GM23338 (cell line): Measurements from ENCODE around the gene RAB43. TPM values are rescaled to one million over a fixed set of nuclear protein-coding genes. Genes with fewer than 3 reads are reported as not detected.

Experiments used
- ATAC-seq: fragments of 200-7000 bp; cut with Tn5 transposase; 3 replicates; pipeline ENCODE4 v1.9.1; 2020
- DNase-seq: peaks from one replicate; pipeline ENCODE4 v3.0.0-alpha.2; 2015; ENCODE audit warnings: low spot score
- H2AFZ ChIP-seq: fragments of 200-600 bp; sonication (generic); 2 replicates; pipeline ENCODE4 v1.8.0; 2016; ENCODE audit warnings: antibody characterized with exemption, mild to moderate bottlenecking, moderate library complexity
- H3F3A ChIP-seq: fragments of 200-600 bp; sonication (generic); replicated peaks from 2 replicates; pipeline ENCODE4 v1.8.0; 2017; ENCODE audit warnings: antibody characterized with exemption, mixed run types, low read depth
- H3K27ac ChIP-seq: fragments of 200-600 bp; sonication (generic); 2 replicates; pipeline ENCODE4 v1.6.1; 2016; ENCODE audit warnings: low read depth
- H3K27me3 ChIP-seq: fragments of 200-600 bp; sonication (generic); 2 replicates; pipeline ENCODE4 v1.8.0; 2016; ENCODE audit warnings: mild to moderate bottlenecking, mixed run types, moderate library complexity; ENCODE audit not compliant: insufficient read depth
- H3K36me3 ChIP-seq: fragments of 200-600 bp; sonication (generic); 2 replicates; pipeline ENCODE4 v1.8.0; 2016; ENCODE audit warnings: mild to moderate bottlenecking; ENCODE audit not compliant: insufficient read depth
- H3K4me1 ChIP-seq: fragments of 200-600 bp; sonication (generic); 2 replicates; pipeline ENCODE4 v1.8.0; 2016; ENCODE audit warnings: mild to moderate bottlenecking, moderate library complexity; ENCODE audit not compliant: insufficient read depth
- H3K4me2 ChIP-seq: fragments of 200-600 bp; sonication (generic); 2 replicates; pipeline ENCODE4 v1.7.1; 2017; ENCODE audit warnings: mixed run types
- H3K4me3 ChIP-seq: fragments of 200-600 bp; sonication (generic); 2 replicates; pipeline ENCODE4 v1.6.1; 2016; ENCODE audit warnings: mixed run types
- H3K79me2 ChIP-seq: fragments of 200-600 bp; sonication (generic); replicated peaks from 2 replicates; pipeline ENCODE4 v1.8.0; 2017; ENCODE audit warnings: mild to moderate bottlenecking; ENCODE audit not compliant: insufficient read depth
- H3K9me2 ChIP-seq: fragments of 200-600 bp; sonication (generic); 2 replicates; pipeline ENCODE4 v1.8.0; 2017; ENCODE audit not compliant: insufficient read depth
- H4K20me1 ChIP-seq: fragments of 200-600 bp; sonication (generic); replicated peaks from 2 replicates; pipeline ENCODE4 v1.8.0; 2017; ENCODE audit warnings: mild to moderate bottlenecking; ENCODE audit not compliant: insufficient read depth
- H3K27ac Mint-ChIP-seq: 2 replicates; pipeline ENCODE4 v1.8.0; 2020; ENCODE audit warnings: inconsistent platforms, mild to moderate bottlenecking, moderate library complexity, mixed read lengths
- H3K27me3 Mint-ChIP-seq: 3 replicates; pipeline ENCODE4 v1.8.0; 2022; ENCODE audit warnings: low read depth, mild to moderate bottlenecking, moderate library complexity, mixed read lengths, inconsistent platforms; ENCODE audit not compliant: insufficient read depth, poor library complexity
- H3K36me3 Mint-ChIP-seq: 3 replicates; pipeline ENCODE4 v1.8.0; 2021; ENCODE audit warnings: low read depth, mild to moderate bottlenecking, inconsistent platforms, moderate library complexity, mixed read lengths
- H3K4me1 Mint-ChIP-seq: 3 replicates; pipeline ENCODE4 v1.8.0; 2020; ENCODE audit warnings: mild to moderate bottlenecking, inconsistent platforms, mixed read lengths
- H3K4me3 Mint-ChIP-seq: 3 replicates; pipeline ENCODE4 v1.8.0; 2021; ENCODE audit warnings: moderate library complexity, mild to moderate bottlenecking, inconsistent platforms, mixed read lengths
- H3K9me3 Mint-ChIP-seq: 3 replicates; pipeline ENCODE4 v1.8.0; 2020; ENCODE audit warnings: moderate library complexity, mild to moderate bottlenecking, inconsistent platforms, mixed read lengths
- CREB1 ChIP-seq: fragments of 250-450 bp; sonication (Bioruptor Pico); IDR thresholded peaks from 2 replicates; pipeline ENCODE4 v1.5.0; 2020; ENCODE audit warnings: low read depth, mild to moderate bottlenecking, moderate library complexity
- EZH2 ChIP-seq: fragments of 200-600 bp; sonication (generic); IDR thresholded peaks from one replicate; pipeline ENCODE4 v1.8.0; 2017; ENCODE audit warnings: antibody characterized with exemption, mild to moderate bottlenecking, low read depth; ENCODE audit not compliant: unreplicated experiment
- EZH2phosphoT487 ChIP-seq: fragments of 200-600 bp; sonication (generic); IDR thresholded peaks from one replicate; pipeline ENCODE4 v1.8.1; 2018; ENCODE audit warnings: antibody characterized with exemption; ENCODE audit not compliant: unreplicated experiment
- JUNB ChIP-seq: IDR thresholded peaks from one replicate; pipeline ENCODE4 v1.6.1; 2016; ENCODE audit warnings: antibody characterized with exemption; ENCODE audit not compliant: unreplicated experiment
- NANOG ChIP-seq: IDR thresholded peaks from 2 replicates; pipeline ENCODE4 v1.6.1; 2016; ENCODE audit warnings: antibody characterized with exemption, borderline replicate concordance
- STAT1 ChIP-seq: IDR thresholded peaks from one replicate; pipeline ENCODE4 v1.6.1; 2016; ENCODE audit warnings: antibody characterized with exemption; ENCODE audit not compliant: unreplicated experiment
- ZNF114 ChIP-seq: fragments of 250-450 bp; sonication (Bioruptor Pico); IDR thresholded peaks from 2 replicates; pipeline ENCODE4 v1.5.0; 2020; ENCODE audit warnings: mild to moderate bottlenecking, moderate library complexity
- ZNF462 ChIP-seq: fragments of 250-450 bp; sonication (Bioruptor Pico); IDR thresholded peaks from 2 replicates; pipeline ENCODE4 v1.5.0; 2020; ENCODE audit warnings: mild to moderate bottlenecking, moderate library complexity
- polyA plus RNA-seq: library from polyadenylated mRNA; unstranded; fragments of >200 nt; fragmentation: Nextera tagmentation; extraction: Ambion mirVana; gene quantifications from 2 replicates; pipeline ENCODE4 v1.2.1, GENCODE V29; 2016
- total RNA-seq: library from RNA; depleted of rRNA; stranded (reverse); fragments of >200 nt; shearing (Covaris generic); gene quantifications from 2 replicates; pipeline ENCODE4 v1.2.3, GENCODE V29; 2014

RAB43 gene
- total and polyA plus RNA-seq, 2 experiments from 2014 or later, result 5.7 to 37.0 TPM

- TF ChIP-seq ZNF462 (CRISPR knock-in tag) (no peak), CREB1 (CRISPR knock-in tag) (no peak), JUNB (no peak), STAT1 (no peak), EZH2 (no peak)
These were observed 64.4 kb downstream of the RAB43 start (continued) for GRCh38 chr3:129057249-129057648.

DNA sequence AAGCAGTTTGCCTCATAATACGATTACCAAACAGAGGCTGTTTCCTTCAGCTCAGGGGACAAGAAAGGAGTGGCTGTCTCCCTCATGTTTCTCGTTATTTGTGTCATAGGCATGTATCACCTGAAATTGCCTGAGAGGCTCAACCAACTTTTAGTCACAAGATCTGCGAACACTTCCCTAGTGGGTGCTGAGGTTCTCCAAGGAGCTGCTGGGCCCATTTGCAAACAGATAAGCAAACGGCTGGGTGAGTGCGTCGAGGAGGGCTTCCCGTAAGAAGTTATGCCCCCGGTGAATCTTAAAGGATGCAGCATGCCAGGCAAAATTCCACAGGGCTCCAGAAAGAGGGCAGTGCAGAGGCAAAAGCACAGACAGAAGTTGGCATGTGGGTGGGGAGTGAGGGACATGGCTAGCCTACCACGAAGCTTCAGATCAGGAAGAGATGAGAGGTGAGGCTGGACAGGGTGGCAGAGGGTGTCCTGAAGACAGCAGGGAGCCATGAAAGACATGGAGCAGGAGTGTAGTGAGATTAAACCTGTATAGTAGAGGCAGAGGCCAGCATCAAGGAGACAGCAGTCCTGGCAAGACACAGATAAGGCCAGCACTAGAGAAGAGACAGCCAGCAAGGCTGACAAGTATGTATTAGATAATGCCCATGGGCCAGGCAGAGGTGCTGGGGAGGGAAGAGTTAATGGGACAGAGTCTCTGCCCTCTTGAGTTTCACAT lies 65.0 kb downstream of the RAB43 start:
- Mint-ChIP-seq H3K36me3 (no peaks in the 10 kb centered on the region; the same call in 2 of the 3 replicates), H3K27ac (no peak overlapping the region), H3K27me3 (no peaks in the 10 kb centered on the region), H3K4me3 (no peak overlapping the region), H3K4me1 (peaks cover 4% of the 10 kb centered on the region), H3K9me3 (no peaks in the 10 kb centered on the region)
- no peak overlapping the region for H3K4me3 ChIP-seq
- no peak for ATAC-seq
- H3K27ac ChIP-seq, result no peak overlapping the region
- no peaks in the 10 kb centered on the region for H3K27me3 ChIP-seq
- no peak overlapping the region for H3K4me2 ChIP-seq
- no peak for DNase-seq
- H3K4me1 ChIP-seq, result no peaks in the 10 kb centered on the region
- no peaks in the 10 kb centered on the region for H3K36me3 ChIP-seq
- H2AFZ ChIP-seq, result no peak overlapping the region; the same call in 1 of the 2 replicates
- H3K9me2 ChIP-seq, result no peaks in the 10 kb centered on the region
- H3F3A ChIP-seq, result no peaks in the 10 kb centered on the region
- H4K20me1 ChIP-seq, result no peaks in the 10 kb centered on the region
- H3K79me2 ChIP-seq, result no peaks in the 10 kb centered on the region
- TF ChIP-seq EZH2phosphoT487, result no peak
- TF ChIP-seq CREB1 (CRISPR knock-in tag), result no peak
- no peak for TF ChIP-seq STAT1
- no peak for TF ChIP-seq NANOG
- TF ChIP-seq ZNF114 (CRISPR knock-in tag), result no peak
- TF ChIP-seq ZNF462 (CRISPR knock-in tag), result no peak
